GM20431 (cell line): ENCODE data around the gene DAB2IP.

Experiments
- in situ Hi-C: fragments of 300-500 bp; cut with MseI, MboI; formaldehyde crosslinking; loops from one replicate; pipeline ENCODE4 v1.15.0; 2020; ENCODE audit warnings: low sequenced_read_pairs; ENCODE audit not compliant: unreplicated experiment

Gene DAB2IP

DNA sequence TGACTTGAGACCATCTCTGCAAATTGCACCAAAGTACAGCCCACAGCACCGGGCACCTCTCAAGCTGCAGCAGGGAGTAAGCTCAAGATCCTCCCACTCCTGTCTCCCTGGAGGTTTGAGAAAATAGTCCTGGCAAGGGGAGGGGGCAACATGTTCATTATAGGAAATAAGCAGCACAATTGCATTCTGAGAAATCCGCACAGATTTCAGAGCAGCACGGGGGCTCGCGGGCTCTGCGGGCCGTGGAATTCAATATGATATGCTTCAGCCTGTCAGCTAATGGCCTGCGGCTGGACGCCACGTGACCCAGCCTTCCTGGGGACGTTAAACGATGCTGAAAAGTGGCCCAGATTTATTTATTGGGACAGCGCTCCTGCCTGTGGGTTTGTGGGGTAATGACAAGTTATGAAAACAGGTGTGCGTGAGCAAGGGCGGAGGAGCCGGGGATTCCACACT lies 156.4 kb downstream of the DAB2IP start:
- in situ Hi-C loops = no loop called here

DNA sequence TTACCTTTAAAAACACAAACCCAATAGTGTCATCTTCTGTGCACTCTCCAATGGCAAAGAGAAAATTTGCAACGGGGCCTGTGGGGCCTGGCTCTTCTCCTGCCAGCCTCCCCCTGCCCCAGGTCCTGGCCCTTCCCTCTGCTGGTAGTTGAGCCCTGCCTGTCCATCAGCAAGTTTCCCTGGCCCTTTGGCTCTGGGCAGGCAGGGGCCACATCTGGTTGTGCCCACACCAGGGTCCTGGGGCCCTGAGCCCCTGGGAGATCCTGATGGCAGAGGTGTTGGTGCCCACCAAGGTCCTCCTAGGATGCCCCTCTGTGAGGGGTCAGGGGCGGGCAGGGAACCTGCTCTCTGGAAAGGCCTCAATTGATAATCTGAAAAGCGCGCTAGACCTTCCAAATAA lies 157.3 kb downstream of the DAB2IP start:
- in situ Hi-C loops = no loop called here

DNA sequence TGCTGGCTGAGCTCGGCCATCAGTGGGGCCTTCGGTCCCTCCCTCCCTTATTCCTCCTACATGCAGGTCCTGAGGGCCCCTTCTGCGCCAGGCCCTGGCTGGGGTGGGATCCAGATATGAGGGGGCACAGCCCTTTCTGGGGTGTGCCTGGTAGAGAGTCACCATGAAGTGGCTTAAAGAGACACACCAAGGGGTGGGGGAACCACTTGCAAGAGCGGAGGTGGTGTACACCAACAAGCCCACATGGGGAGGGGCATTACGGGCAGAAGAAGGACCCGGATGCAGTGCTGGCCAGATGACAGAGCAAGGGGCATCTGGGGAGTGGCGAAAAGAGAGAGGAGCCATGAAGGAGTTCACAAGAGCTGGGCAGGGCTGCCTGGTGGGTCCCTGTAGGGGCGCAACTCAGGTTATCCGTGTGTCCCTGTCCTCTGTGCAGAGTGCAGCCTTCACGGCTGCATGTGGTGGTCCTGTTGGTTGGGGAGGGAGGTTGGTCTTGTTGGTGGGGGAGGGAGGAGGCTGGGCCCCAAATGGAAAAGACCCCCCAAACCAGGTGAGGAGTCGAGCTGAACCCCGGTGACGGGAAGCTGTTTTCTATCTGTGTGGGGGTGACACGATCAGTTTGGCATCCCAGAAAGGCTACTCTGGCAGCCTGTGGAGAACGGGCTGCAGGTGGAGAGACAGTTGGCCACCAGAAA lies 158.1 kb downstream of the DAB2IP start:
- in situ Hi-C loops = no loop called here

DNA sequence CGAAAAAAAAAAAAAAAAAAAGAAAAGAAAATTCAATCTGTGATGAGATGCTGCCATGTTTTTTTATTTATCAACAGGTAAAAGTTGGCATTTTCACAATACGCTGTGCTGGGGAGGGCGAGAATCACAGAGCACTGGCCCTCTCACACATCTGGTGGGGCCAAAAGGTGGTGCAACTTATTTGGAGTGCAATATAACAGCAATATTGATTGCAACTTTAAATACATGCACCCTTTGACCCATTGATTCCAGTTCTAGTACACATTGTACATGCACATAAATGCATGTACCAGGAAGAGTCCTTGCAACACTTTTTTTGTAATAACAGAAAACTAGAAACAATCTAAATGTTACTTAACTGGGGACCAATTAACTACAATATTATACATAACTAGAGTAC lies 159.1 kb downstream of the DAB2IP start:
- in situ Hi-C loops = no loop called here

DNA sequence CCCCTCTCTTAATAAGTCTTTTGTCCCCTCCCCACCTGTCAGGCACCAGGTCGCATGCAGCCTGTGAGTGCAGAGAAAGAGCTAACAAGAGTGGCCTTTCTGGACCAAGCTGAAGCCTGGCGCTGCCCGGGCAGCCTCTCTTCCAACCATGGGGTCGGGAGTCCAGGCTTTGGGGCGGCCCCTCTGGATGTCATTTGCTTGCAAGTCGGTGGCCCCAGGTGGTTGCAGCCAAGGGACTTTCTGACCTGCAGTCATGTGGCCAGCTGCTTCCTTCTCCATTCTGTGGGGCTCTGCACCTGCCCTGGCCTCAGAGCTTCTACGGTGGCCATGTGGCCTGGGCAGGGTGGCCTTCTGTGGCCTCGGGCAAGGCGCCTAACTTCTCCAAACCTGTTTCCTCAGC lies 159.7 kb downstream of the DAB2IP start:
- in situ Hi-C loops = no loop called here

DNA sequence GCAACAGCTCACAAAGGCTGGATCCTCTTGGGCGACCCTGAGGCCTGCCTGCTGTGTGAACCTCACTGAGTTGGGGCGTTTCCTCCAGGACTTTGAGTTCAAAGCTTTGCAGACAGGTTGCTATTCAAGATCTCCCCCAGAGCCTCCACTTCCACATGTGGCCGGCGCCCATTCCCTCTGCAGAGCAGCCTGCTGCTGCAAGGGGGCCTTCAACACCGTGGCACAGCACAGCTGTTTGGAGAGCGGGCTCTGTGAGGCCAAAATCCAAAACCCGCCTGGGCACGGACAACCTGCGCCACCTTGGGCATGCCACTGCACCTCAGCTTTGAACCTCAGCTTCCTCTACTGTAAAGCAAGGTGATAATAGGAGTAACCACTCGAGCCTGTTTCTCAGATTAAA lies 160.3 kb downstream of the DAB2IP start:
- in situ Hi-C loops = no loop called here

DNA sequence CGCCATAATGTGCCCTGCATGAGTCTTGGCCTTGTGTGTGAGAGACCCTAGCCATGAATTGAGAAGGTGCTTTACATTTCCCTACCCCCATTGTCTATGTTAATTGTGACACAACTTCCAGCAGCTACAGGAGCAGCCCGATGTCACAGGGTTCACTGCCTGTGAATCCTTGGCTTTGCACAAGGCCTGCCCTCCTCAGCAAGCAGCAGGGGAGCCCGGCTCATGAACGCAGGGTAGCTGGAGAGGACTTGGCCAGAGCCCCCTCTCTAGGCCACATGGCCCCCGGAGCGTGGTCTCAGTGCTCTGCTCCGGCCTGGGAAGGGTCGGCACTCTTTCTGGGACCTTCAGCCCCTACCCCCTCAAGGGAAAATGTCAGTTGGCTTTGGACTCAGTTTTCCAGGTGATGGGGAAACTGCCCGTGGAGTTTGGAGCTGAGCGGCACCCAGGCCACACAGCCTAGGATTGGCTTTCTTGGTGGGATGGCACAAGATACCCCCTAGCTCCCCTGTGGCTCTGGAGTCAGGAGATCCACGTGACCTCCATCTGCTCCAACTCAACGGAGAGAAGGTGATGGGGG lies 160.8 kb downstream of the DAB2IP start:
- in situ Hi-C loops = no loop called here

DNA sequence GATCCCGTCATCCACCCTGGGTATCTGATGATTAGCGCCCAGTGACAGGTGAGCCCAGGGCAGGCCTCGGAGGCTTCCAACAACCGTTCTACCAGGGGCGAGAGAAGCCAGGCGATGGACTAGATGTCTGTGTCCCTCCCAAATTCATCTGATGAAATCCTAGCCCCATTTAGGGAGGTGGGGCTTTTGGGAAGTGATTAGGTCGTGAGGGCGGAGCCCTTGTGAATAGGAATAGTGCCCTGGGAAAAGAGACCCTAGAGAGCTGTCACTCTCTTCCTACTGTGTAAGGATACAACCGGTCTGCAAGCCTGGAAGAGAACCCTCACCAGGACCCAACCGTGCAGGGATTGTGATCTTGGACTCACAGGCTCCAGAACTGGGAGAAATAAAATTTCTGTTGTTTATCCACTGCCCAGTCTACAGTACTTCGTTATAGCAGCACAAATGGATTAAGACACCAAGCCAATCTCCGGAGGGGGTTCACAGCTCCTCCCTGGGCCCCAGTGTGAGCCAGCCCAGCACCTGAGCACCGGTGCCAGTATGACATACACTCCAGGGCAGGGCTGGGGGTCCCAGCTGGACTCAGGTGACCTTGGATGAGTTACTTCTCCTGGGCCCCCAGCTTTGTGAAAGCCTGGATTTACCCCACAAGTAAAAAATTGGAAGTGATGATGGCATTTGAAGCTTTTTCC lies 162.2 kb downstream of the DAB2IP start:
- in situ Hi-C loops = no loop called here

DNA sequence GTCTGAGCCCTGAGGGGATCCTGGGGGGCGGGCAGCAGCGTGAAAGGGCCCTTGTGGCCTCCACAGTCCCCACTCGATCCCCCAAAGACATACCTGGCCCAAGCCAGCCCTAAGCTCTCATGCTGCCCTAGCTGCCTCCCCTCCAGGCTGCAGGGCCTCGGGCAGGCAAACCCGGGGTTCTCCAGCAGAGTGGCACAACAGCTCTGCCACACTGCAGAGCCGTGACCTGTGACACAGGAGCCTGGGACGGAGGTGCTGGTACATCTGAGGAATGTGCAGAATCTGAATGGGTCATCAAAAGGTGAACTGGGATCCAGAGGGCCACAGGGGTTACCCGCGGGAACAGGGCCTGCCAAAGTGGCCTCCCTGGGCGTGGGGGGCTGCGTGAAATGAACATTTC lies 163.2 kb downstream of the DAB2IP start:
- in situ Hi-C loops = no loop called here

DNA sequence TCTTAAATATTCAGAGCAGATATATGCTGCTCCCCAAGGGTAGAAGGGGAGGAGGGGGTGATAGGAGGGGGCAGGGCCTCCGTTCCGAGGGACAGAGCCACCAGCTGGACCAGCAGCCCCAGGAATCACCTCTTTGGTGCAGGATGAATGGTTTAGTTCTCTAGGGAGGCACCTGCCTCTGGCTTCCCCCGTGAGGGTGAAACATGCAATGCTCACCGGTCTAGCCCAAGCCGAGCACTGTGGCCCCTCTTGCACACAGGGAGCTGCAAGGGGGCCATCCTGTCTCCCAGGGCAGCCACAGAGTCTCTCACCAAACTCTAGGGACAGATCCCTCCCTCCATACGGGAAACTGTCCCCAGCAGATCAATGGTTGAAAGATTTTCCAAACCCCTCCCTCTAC lies 163.7 kb downstream of the DAB2IP start:
- in situ Hi-C loops = no loop called here

DNA sequence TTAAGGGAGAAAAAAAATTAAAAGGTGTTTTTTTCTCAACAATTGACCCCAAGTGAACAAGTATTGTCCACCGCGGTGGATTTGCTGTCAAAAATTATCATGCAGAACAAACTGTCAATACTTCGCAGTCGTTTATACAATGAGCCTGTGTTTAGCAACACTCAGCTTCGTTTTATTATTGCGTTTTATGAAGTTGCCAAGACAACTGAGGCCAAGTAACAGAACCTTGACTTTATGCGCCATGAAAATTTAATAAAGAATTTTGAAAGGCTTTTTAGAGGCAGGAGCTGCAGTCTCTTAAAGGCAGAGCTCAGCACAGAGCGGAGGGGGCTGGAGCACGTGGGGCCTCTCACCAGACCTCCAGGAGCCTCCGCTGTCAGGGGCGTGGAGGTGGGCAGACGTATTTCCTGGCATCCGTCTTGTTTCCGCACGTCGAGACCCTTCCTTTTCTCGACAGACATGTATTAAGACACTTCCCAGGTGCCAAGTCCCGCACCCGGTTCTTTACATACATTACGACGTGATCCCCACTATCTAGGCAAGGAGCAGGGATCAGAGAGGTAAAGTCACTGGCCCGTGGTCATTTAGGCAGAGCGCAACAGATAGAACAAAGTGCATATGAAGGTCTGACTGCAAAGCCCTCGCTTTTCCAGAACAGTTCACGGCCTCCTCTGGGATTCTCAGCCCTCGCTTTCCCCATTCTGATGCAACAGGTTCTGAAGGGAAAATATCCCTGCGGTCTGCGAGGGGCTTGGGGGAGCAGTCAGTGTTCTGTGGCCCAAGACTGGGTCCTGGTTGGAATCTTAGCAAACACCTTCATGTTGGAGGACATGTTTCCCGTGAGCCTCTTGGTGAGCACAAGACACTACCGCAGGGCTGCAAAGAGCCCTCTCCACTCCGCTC lies 164.4 kb downstream of the DAB2IP start:
- in situ Hi-C loops = no loop called here

DNA sequence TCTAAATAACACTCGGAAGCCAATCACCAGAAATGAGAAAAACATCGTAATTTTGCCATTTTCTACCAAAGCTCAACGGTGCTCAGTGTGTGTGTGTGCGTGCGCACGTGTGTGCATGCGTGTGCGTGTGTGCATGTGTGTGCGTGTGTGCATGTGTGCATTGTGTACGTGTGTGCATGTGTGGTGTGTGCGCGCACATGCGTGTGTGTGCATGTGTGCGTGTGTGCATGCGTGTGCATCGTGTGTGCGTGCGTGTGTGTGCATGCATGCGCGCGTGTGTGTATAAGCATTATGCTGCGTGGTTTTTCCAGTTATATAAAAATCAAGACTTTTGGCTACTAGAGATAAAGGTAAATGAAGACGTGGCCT lies 165.0 kb downstream of the DAB2IP start:
- in situ Hi-C loops = no loop called here

DNA sequence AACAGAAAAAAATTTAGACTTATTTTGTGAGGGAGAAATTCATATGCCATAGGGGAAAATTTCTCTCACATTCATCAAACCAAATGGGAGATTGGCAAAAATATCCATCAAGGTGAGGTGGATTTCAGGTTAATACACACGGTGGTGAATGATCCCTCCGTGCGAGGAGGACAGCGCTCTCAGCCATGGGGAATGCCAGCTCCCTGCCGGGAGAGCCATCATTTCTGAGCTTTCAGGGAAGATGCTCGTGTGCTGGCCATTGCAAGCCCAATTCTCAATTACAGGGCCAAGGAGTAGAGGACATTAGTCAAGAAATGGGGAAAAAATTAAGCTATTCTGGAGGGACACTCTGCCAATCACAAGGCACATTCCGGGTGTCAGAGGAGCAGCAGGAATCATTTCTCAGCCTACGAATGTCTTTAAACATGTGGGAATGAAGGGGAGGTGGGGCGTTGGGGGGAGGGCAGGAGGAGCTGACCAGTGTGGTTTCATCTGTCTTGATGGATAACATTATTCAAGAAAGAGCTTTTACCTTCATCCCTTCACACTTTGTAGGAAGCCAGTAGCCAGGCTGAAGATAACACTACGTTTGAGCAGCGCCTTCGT lies 165.5 kb downstream of the DAB2IP start:
- in situ Hi-C loops = no loop called here

DNA sequence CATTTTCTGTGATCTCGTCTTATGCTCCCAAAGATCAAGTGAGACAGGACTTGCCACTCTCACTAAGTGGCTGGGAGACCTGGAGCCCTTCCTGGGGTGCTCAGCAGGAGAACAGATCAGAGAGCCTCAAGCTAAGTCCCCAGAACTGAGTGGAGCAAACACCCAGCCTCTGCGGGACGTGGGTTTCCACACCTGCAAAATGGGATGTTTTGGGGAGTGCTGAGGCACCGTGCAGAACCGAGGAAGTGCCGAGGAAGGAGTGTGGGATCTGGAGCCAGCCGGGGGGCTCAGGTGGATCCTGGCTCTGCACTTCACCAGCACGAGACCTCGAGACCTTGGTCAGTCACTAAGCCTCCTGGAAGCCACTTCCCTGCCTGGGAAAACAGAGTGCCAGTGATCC lies 166.0 kb downstream of the DAB2IP start:
- in situ Hi-C loops = no loop called here

DNA sequence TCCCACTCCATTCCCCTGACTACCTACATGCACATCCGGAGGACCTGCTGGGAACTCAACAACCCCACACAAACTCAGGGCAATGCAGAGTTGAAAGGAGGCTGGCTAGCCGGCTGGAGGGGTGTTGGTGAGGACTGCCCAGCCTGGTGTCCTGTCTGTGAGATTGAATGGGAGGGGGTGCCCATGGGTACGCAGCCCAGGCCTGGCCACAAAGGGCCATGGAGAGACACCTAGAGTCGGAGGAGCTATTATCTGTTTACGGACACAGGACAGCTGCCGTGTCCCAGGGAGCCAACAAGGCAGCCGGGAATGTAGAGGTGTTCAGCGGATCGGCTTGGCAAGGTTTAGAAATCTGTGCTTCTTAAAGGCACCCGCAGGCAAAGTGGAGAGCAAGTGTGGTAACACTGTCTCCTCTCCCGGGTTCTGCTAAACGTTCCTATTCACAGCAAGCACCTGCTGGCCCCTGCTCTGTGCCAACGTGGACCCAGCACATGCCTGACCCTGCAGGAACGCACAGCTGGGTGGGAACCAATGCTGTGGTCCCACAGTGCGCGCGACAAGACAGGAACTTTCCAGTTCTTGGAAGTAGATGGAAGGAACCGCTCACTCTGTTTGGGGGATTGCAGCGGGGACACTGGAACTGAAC lies 166.7 kb downstream of the DAB2IP start:
- in situ Hi-C loops = no loop called here

DNA sequence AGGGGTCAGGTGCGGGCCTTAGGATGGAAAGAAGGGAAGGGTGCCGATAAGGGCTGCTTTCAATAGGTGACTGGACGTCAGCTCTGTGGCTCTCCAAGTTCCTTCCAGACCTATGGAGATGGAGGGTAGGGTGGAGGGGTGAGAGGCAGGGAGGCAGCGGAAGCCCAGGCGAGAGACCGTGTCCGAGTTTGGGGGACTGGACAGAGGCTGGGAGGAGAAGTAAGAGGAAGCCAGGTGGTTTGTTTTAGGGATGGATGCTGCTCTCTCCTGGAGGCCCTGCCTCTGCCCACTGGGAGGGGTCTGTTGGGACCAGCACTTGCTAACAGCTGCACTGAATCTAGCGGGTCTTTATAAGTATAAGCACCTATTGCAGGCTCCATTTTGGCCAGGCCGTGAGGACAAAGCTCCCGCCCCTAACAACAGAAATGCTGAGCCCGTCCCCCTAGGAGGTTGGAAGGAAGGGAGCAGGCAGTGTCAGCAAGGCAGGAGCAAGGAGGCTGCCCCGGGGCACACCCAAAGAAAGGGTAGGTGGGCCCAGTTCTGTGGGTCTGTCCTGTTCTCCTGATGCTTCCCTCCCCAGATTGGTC lies 167.5 kb downstream of the DAB2IP start:
- in situ Hi-C loops = no loop called here

DNA sequence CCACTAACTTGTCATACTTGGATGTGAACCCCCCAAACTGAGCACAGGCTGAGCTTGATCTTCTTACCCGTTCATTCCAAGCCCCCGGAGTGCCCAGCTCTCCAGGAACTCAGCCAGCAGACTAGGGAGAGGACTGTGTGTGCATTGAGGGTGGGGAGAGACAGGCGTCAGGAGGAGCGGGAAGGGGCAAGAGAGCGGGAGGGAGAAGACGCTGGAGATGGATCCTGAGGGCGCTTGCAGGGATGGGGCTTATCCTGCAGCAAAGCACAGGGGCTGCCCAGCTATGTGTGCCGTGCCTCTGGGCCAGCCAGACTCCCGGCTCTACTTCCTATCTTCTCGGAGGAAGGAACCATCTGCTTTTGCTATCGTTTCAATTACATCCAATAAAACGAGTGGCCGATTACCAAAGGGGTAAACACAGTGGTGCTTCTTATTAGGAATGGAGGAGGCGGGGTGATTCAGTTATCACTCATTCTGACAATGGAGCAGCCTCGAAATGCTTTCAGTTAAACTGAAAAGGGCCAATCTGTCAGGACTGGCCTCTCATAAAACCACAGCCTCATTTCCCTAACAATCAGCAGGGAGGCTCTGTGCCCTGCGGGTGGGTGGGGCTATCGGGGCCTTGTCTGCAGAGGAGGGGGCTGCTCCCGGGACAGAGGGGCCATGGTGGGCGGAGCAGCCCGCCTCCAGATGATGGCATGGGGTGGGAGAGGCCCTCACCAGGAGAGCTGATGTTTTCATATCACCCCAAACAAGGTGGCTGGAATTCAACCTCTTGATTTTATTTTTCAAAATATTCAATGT lies 168.2 kb downstream of the DAB2IP start:
- in situ Hi-C loops = no loop called here

DNA sequence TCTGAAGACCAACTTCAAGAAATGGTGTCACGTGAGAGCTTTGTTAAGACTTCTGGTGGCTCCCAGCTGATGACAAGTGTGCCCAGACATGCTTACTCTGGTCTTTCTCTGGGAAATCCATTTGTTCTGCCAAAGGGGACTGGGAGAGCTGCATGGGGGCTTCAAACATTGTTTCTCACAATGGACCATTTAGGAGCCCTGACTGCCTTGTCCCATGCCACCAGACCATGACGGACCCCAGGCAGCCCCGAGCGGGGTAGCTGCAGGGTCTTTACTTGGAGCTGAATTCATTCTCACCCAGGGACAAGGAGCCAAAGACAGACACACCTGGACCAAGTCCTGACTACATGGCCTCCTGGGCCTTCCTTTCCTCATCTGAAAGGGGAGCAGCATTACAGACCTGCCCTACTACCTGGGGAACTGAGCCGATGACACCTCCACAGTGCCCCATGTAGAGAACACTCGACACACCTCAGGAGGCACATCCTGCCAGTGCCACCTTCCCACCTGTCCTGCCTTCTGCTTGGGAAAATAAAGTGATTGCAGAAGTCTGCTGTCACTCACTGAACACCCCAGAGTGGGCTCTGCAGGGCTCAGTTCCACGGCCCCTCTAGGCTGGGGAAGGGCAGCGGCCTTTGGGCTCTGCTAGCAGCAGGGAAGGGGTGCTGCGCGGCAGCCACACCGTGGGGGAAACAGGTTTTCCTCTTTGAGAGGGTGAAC lies 169.0 kb downstream of the DAB2IP start:
- in situ Hi-C loops = no loop called here
